GM19025 (cell line): Measurements from ENCODE around the gene SPECC1.
A peak's percentile ranks its signal among the peaks of the same experiment; 100 is the strongest.
"Not testable (repeated sequence)": the region's sequence is repeated elsewhere in the genome, so short reads cannot be mapped to it uniquely, and the experiment has no call there.

Source experiments
- ATAC-seq: cut with Tn5 transposase; IDR thresholded peaks from one replicate; pipeline ENCODE4 v1.9.1; 2021; ENCODE audit warnings: mild to moderate bottlenecking, low read depth, moderate library complexity; ENCODE audit not compliant: unreplicated experiment

Gene SPECC1

DNA sequence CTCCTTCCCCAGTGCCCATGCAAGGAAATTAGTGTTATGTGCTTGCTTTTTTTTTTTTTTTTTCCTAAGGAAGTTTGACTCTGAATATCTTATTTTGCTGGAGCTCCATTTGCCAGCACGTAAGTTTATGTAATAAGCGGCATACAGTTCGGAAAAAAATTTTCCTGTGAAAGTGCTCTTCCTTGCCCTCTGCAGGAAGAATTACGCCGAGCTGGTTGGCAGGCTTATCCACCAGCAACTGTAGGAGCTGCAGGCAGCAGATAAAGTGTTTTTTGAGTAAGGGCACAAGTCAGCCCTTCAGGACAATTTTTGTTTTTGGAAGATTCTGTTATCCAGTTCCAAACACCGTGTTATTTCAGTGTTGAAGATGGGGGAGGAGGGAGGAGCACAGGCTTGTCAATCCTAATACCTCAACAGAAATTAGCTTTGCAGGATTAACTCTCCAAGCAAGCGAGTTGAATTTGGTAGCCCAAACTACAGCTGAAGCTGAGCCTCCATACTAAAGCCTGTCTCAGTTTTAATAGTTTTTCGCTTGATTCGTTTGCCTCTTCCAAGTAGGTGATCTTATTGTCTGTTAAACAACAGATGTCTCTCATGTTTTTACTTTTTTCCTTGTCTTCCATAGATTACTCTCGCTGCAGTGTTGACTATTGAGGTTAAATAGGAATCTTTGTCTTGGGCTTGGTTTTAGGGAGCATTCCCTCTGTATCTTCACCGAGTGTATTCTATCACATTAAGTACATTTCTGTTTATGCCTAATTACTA lies 1.1 kb downstream of the SPECC1 start:
- ATAC-seq = no peak

DNA sequence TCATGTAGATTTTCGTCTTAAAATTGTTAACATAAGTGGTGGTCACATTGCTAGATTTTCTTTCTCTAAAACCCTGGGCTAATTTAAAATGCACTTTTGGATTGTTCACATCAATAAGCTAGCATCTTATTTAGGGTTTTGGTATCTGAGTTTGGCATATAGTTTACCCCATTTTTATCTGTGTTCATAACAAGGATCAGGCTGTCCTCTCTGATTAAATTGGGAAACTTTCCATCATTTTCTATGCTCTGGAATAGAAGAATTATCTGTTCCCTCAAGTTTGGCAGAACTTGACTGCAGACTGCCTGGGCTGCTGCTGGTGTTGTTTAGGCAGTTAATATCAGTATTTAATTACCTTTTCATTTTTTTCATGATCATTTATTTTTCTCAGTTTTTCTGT lies 1.8 kb downstream of the SPECC1 start:
- no peak for ATAC-seq

DNA sequence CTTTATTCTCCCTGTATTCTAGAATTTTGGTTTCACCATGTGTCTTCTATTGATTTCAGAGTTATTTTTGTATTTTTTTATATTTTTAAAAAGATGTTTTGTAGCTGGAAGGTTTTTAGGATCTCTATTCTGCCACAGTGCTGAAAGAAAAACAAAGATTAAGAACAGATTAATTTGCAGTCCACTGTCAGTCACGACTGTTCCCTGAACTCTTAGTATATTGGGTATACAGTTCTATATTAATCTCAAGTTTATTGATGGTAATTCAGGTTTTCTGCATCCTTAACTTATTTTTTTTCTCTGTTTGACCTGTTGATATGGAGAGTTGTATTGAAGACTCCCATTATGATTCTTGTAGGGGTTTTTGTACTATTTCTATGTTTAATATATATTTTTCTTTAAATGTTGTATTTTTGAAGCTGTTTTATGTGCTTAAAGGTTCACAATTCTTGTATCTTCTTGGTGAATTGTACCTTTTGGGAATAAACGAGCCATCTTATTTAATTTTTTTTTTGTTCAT lies 2.9 kb downstream of the SPECC1 start:
- ATAC-seq = no peak

GRCh38 chr17:20016475-20016992 lies 7.4 kb downstream of the SPECC1 start:
- not testable (repeated sequence) for ATAC-seq

DNA sequence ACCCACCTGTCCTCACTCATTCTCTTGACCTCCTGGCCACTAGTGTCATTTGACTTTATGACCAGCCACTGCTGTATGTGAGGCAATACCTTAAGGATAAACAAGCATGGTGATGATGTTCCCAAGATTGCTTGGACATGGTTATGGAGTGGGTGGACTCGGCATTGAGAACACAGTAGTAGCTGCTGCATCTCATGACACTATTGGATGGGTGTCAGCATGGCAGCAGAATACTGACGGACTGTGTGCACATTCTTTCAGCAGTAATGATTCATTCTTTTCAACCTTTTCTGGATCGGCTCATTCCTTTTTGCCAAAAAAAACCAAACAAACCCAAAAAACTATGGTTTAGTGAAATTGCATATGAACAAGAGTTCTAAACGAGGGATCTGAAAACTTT lies 13.5 kb downstream of the SPECC1 start:
- no peak for ATAC-seq

DNA sequence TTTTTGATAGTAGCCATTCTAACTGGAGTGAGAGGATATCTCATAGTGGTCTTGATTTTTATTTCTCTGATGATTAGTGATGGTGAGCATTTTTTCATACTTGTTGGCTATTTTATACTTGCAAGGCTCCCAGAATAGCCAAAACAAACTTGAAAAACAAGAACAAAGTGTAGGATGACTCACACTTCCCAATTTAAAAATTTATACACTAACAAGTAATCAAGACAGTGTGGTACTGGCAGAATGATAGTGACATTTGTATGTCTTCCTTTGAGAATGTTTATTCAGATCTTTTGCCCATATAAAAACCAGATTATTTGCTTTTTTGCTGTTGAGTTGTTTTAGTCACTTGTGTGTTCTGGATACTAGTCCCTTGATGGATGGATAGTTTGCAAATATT lies 17.8 kb downstream of the SPECC1 start:
- no peak for ATAC-seq

GRCh38 chr17:20028443-20028842 lies 19.3 kb downstream of the SPECC1 start:
- no peak for ATAC-seq

GRCh38 chr17:20032636-20033035 lies 23.5 kb downstream of the SPECC1 start:
- no peak for ATAC-seq

DNA sequence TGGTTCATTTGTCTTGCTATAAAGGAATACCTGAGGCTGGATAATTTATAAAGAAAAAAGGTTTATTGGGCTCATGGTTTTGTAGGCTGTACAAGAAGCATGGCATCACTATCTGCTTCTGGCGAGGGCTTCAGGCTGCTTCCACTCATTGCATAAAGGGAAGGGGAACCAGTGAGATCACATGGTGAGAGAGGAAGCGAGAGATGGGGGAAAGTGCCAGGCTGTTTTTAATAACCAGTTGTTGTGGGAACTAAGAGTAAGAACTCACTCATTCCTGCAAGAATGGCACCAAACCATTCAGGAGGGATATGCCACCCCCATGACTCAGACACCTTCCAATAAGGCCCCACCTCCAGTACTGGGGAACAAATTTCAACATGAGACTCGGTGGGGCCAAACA lies 24.3 kb downstream of the SPECC1 start:
- no peak for ATAC-seq

DNA sequence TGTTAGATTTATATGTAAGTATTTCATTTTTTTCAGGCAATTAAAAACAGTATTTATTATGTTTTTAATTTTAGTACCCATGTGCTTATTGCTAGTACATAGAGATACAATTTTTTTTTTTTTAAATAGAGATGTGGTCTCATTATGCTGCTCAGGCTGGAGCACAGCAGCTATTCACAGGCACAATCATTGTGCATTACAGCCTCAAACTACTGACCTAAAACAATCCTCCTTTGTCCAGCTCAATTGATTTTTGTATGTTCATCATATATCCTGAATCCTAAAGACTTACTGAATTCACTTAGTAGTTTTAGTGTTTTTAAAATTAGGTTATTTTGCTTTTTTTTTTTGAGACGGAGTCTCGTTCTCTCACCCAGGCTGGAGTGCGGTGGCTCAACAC lies 26.3 kb downstream of the SPECC1 start:
- no peak for ATAC-seq

GRCh38 chr17:20037286-20037685 lies 28.1 kb downstream of the SPECC1 start:
- not testable (repeated sequence) for ATAC-seq

- no peak for ATAC-seq
These were observed 29.9 kb downstream of the SPECC1 start for GRCh38 chr17:20039037-20039436.

GRCh38 chr17:20040216-20040615 lies 31.1 kb downstream of the SPECC1 start:
- ATAC-seq = no peak

DNA sequence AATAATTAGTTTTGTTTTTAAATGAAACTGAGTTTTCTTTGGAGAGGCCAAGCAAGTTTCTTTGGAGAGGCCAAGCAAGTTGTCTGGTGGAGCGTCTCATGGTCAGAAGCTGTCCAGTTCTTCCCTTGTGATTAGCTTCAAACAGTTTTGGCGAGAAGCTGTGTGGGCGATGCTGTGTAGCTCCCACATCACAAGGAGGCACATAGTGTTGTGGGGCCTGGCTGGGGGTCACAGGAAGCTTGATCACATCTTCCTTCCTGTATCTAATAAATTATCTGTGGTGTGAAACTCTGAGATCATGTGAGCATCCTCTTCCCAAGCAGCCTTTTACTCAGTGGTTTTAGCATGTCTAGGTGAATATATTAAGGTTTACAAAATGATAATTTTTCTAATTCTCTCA lies 33.9 kb downstream of the SPECC1 start:
- no peak for ATAC-seq

GRCh38 chr17:20045476-20045875 lies 36.3 kb downstream of the SPECC1 start:
- no peak for ATAC-seq

- no peak for ATAC-seq
These were observed 37.5 kb downstream of the SPECC1 start for GRCh38 chr17:20046629-20047028.

- no peak for ATAC-seq
These were observed 42.5 kb downstream of the SPECC1 start for GRCh38 chr17:20051624-20052023.

- ATAC-seq = no peak
These were observed 44.3 kb downstream of the SPECC1 start for GRCh38 chr17:20053361-20053964.

GRCh38 chr17:20059728-20060188 lies 50.6 kb downstream of the SPECC1 start:
- ATAC-seq = peak; percentile 48

DNA sequence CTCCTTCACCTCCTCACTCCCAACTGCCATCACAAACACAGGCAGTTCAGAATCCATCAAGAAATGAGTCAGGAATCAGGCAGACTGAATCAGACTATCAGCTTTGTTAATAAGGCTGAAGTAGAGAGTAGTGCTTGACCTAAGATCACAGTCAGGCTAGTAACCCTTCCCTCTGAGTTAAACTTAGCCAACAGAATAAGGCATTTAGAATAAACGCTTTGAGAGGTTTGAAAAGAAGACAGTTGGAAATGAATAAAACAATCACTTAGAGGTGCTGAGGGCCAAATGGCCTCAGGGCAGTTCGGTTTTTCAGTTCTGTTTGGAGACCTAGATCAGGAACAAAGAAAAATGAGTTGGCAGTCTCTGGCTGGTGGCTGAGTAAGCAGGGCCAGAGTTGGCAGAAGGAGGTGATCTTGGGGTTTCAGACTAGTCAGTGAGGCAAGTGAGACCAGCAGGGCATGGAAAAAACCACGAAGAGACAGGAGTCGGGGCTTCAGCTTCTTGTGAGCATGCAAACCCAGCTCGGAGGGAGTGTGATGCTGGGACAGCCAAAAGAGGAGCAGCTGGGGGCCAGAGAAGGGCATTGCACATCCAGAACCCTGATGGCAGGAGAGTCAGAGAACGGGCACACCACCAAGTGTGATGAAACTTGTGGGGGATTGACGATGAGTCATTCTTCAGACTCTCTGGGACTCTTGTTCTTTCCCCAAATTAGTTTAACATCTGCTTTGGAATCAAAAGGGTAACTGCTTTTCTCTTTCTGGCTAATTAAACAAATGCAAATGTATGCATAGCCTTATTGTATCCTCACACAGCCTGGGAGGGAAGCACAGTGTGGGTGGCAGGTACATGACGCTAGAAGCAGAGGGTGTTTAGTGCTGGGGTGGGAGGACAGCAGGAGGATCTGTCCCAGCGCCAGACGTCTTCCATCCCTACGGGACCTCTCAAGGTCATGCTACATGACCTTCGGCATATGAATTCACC lies 54.8 kb downstream of the SPECC1 start:
- ATAC-seq = peak; percentile 56

- no peak for ATAC-seq
These were observed 57.1 kb downstream of the SPECC1 start for GRCh38 chr17:20066253-20066652.
